A549 (cell line): Measurements from ENCODE around the gene CD83.

Experiments used
- CEBPB ChIP-seq, 2 experiments: fragments of >200 bp in 1 of 2; sonication (Bioruptor Twin) in 1 of 2; formaldehyde crosslinking in 1 of 2; IDR thresholded peaks; 2 replicates each; pipeline ENCODE4 v1.6.1; 2012 to 2016
- JUNB ChIP-seq: fragments of >200 bp; sonication (Bioruptor Twin); formaldehyde crosslinking; IDR thresholded peaks from 2 replicates; pipeline ENCODE4 v1.6.1; 2016
- MAFK ChIP-seq: fragments of 450-650 bp; IDR thresholded peaks from 2 replicates; pipeline ENCODE4 v1.6.1; 2014; ENCODE audit not compliant: partially characterized antibody
- PHF8 ChIP-seq: fragments of 200-600 bp; sonication (generic); IDR thresholded peaks from 2 replicates; pipeline ENCODE4 v1.6.1; 2016; ENCODE audit warnings: low read depth, mild to moderate bottlenecking, antibody characterized with exemption, moderate library complexity, borderline replicate concordance
- TP53 ChIP-seq: fragments of 250-450 bp; sonication (Bioruptor Pico); IDR thresholded peaks from 2 replicates; pipeline ENCODE4 v1.5.0; 2021; ENCODE audit warnings: mild to moderate bottlenecking, moderate library complexity
- TF ChIP-seq, protein P1 (sequence below): fragments of >200 bp; sonication (Bioruptor Twin); formaldehyde crosslinking; IDR thresholded peaks from 3 replicates; pipeline ENCODE4 v1.5.1; 2016
- TF ChIP-seq, protein P2 (sequence below): fragments of >200 bp; sonication (Bioruptor Twin); formaldehyde crosslinking; IDR thresholded peaks from 3 replicates; pipeline ENCODE4 v1.6.1; 2016
- TF ChIP-seq, protein P3 (sequence below): IDR thresholded peaks from 2 replicates; pipeline ENCODE4 v1.6.1; 2012

DNA sequence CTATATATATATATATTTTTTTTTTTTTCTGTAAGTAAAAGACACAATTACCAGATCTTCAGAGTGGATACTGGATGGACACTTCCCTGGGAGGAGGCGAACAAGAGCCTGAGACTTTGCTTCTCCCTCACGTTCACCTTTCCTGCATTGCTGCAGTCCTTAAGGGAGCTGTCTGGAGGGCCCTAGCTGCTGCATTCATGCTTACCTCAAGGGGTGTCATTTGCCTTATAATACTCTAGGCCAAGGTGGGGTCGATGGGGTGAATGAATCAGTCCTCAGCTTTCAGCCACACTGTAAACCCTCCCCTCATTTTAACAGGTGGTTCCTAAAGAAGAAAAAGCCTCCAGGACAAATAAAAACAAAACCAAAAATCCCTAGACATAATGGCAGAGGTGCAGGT is 34.8 kb upstream of the CD83 start:
- TF ChIP-seq, protein P1, sequence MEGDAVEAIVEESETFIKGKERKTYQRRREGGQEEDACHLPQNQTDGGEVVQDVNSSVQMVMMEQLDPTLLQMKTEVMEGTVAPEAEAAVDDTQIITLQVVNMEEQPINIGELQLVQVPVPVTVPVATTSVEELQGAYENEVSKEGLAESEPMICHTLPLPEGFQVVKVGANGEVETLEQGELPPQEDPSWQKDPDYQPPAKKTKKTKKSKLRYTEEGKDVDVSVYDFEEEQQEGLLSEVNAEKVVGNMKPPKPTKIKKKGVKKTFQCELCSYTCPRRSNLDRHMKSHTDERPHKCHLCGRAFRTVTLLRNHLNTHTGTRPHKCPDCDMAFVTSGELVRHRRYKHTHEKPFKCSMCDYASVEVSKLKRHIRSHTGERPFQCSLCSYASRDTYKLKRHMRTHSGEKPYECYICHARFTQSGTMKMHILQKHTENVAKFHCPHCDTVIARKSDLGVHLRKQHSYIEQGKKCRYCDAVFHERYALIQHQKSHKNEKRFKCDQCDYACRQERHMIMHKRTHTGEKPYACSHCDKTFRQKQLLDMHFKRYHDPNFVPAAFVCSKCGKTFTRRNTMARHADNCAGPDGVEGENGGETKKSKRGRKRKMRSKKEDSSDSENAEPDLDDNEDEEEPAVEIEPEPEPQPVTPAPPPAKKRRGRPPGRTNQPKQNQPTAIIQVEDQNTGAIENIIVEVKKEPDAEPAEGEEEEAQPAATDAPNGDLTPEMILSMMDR, result no peak
- TF ChIP-seq CEBPB (IDR thresholded peaks at IDR 0.05) (no peak), TP53 (CRISPR knock-in tag) (no peak), JUNB (no peak), MAFK (no peak), PHF8 (no peak)
- TF ChIP-seq, protein P2, sequence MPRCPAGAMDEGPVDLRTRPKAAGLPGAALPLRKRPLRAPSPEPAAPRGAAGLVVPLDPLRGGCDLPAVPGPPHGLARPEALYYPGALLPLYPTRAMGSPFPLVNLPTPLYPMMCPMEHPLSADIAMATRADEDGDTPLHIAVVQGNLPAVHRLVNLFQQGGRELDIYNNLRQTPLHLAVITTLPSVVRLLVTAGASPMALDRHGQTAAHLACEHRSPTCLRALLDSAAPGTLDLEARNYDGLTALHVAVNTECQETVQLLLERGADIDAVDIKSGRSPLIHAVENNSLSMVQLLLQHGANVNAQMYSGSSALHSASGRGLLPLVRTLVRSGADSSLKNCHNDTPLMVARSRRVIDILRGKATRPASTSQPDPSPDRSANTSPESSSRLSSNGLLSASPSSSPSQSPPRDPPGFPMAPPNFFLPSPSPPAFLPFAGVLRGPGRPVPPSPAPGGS, result no peak
- TF ChIP-seq, protein P3, sequence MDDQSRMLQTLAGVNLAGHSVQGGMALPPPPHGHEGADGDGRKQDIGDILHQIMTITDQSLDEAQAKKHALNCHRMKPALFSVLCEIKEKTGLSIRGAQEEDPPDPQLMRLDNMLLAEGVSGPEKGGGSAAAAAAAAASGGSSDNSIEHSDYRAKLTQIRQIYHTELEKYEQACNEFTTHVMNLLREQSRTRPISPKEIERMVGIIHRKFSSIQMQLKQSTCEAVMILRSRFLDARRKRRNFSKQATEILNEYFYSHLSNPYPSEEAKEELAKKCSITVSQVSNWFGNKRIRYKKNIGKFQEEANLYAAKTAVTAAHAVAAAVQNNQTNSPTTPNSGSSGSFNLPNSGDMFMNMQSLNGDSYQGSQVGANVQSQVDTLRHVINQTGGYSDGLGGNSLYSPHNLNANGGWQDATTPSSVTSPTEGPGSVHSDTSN, result no peak
